NCI-H345 treated with DMSO at 0.1 percent for 48 hours (cell line): ENCODE data around the gene TUBB6.

Experiments used
- DNase-seq: peaks from one replicate; lab custom pipeline; 2025; ENCODE audit not compliant: unreplicated experiment; lab: John Stamatoyannopoulos, UW

TUBB6 gene

DNA sequence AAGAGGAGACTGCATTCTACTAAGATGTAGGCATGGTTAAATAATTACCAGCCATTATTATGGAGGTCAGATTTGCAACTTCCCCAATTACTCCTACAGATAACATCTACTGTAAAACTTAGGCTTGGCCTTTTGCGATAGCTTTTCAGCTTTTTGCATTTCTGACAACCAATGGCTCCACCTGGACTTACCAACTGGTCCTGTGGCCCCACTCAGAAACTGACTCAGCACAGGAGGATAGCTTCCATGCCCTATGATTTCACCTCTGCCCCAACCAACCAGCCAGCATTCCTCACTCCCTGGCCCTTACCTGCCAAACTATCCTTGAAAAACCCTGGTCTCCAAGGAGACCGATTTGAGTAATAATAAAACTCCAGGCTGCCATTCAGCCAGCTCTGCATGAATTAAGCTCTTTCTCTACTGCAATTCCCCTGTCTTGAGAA, 28.2 kb downstream of the TUBB6 start:
- no peak for DNase-seq

DNA sequence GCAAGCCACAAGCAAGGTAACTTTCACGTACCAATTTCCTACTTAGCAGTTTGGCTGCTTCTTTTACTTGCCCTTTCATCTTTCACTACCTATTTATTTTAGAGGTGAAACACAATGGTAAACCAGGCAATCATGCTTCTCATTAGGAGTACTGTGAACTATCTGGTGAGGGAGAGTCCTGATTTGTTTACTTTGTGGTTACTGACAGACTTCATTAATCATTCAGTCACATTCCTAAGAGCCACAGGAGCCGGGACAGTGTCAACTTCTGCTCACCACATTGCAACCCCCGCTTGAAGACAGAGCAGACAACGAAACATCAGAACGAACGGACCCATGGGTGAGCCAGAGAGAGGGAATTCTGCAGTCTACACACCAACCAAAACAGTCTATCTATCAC, 28.8 kb downstream of the TUBB6 start:
- DNase-seq: no peak

- DNase-seq: no peak
These were observed 30.3 kb downstream of the TUBB6 start for GRCh38 chr18:12338382-12338781.

DNA sequence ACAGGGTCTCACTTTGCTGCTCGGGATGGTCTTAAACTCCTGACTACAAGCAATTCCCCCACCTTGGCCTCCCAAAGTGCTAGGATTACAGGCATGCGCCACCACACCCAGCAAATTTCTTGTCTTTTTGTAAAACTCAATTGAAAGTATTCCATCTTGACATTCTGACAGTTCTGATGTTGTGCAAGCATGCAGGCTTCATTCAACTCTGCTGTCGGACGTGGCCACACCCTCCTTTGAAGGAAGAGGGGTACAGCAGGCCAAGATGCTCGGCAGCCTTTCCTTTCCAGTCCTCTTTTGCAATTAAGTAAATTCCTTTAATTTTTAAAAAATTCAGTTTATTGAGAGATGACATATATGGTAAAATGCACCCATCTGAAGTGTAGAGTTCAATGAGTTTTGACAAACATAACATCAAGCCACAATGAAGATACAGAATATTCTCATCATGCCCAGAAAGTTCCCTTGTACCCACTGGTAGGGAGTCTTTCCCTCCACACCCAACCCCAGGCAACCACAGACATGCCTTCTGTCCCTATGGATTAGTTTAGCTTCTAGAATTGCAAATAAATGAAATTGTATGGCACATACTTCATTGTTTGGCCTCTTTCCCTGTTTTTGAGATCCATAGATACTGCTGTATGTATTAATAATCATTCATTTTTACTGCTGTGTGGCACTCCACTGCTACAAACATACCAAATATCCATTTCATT, 33.1 kb downstream of the TUBB6 start:
- no peak for DNase-seq

- DNase-seq: no peak
These were observed 34.6 kb downstream of the TUBB6 start for GRCh38 chr18:12342661-12343060.

- DNase-seq: no peak
These were observed 37.6 kb downstream of the TUBB6 start for GRCh38 chr18:12345491-12346239.

DNA sequence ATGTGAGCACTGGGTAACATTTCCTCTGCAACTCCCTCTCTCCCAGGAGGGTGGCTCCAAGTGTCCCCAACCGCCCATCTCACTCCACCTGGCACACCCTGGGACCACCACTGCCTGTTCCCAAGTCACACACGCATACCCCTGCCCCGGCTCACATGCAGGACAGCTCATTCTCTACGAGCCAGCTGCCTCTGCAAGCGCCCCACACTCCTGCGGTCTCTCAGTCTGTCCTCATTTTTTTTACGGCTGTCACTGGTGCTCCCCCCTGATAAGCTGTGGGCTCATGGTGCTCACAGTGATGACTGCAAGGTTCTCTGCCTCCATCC, 38.2 kb downstream of the TUBB6 start:
- no peak for DNase-seq

DNA sequence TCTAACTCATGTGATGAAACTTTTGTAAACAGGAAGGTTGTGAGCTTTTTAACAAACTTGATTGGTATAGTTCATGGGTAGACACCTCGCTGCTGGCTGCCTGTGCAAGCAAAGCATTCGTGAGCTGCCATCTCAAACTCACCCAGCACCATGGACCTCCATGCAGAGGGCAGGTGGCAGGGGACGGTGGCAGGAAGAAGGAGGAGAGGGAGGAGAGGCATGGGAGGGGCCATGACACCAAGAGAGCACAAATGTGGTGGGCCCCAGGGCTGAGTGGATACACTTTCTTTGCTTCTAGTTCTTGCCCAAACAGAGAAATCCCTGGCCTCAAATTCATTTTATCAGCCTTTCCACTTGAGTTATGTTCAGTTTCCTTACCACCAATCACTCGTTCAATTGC, 39.9 kb downstream of the TUBB6 start:
- no peak for DNase-seq

DNA sequence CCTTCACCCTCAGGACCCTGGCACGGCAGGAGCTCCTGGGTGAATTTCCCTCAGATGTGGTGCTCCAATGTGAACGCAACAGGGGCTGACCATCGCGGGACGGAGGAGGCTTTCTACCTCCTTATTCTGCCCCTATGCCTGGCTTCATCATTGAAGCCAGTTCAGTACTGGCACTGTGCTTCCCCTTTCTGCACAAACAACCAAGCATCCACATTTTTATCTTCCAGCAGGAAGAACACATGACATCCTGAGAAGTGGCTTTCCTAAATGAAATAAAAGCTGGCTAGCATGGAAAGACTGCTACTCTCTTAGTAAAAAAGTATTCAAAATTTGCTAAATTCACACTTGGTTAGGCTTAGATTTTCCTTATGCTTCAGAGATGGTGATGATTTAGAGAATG, 44.1 kb downstream of the TUBB6 start:
- DNase-seq: no peak

DNA sequence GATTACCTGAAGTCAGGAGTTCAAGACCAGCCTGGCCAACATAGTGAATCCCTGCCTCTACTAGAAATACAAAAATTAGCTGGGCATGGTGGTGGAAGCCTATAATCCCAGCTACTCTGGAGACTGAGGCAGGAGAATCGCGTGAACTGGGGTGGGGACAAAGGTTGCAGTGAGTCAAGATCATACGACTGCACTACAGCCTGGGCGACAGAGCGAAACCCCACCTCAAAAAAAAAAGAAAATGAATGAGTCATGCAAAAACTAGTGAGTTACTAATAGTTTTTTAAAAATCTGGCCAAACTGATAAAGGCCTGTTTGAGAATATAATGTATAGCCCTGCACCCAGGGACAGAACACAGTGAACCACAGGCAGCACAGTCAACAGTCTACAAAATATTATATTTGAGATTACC, 51.5 kb downstream of the TUBB6 start:
- DNase-seq: no peak

GRCh38 chr18:12361770-12362378, 53.8 kb downstream of the TUBB6 start:
- DNase-seq: no peak

GRCh38 chr18:12362473-12363174, 54.6 kb downstream of the TUBB6 start:
- no peak for DNase-seq

DNA sequence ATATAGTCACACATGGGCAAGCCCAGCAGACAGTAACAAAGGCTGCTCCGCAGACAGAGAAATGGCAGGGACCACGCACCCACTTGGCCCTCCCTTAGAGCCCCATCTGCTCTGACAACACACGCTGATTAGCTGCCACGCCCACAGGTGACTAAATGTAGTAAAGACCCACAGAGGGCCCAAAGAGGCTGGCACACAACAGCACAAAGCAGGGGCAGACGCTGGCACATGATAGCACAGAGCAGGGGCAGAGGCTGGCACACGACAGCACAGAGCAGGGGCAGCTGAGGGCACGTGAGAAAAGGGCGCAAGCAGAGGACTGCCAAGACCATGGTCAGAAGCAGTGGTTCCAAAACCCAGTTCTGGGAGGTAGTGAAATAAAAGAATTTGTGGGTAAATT, 58.3 kb downstream of the TUBB6 start:
- DNase-seq: no peak

DNA sequence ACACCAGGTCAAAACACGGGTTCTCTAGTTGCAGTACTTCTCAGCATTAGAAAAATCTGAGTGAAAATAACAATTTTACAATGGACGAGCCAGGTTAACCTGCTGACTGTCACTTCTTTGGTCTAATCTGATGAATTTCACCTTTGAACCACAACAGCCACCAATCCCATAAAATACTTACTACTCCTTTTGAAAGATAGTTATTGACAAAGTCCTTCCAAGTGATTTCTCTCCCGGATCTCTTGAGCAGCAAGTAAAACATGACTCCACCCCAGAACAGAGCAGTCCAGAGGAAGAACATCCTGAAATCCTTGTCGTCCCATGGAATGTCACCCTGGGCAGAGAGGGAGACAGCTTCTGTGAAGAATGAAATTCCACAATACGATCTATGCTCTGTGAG, 58.7 kb downstream of the TUBB6 start:
- DNase-seq: no peak

DNA sequence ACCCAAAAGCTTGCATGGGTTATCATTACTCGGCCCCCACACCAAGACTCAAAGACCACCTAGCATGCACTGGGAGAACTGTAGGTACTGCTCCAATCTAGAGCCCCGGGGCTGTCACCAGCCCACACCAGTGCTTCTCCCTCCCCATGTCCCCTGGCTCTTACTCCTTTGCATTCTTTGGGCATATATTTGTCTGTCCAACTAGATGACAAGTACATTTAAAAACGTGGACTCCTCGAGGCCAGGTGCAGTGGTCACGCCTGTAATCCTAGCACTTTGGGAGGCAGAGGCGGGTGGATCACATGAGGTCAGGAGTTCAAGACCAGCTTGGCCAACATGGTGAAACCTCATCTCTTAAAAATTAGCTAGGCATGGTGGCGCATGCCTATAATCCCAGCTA, 61.2 kb downstream of the TUBB6 start:
- no peak for DNase-seq

DNA sequence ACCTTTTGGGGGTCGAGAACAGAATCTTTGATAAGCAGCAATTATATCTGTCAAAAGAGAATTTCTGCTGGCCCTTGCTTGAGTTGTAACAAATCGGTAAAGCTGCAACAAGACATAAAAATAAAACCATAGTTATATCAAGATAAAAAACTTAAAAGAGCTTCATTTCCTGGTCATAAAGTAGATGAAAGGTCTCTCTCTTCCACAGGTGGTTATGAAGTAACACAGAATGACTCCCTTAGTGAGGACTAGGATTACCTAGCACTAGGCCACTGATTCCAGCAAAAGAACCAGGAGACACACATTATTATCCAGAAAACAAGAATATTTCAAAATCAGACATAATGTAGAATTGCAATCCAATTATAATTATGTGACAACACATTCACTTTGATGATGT, 63.5 kb downstream of the TUBB6 start:
- no peak for DNase-seq

DNA sequence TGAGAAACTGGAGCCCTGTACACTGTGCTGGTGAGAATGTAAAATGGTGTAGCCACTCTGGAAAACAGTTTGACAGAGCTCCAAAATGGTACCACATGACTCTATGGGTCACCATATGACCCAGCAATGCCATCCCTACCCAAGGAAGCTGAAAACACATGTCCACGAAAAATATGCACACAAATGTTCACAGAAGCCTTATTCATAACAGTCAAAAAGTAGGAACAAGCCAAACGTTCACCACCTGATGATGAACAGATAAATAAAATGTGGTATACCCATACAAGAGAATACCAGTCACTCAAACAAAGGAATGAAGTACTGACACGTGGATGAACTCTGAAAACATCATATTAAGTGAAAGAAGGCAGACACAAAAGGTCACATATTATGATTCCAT, 64.4 kb downstream of the TUBB6 start:
- DNase-seq: no peak

DNA sequence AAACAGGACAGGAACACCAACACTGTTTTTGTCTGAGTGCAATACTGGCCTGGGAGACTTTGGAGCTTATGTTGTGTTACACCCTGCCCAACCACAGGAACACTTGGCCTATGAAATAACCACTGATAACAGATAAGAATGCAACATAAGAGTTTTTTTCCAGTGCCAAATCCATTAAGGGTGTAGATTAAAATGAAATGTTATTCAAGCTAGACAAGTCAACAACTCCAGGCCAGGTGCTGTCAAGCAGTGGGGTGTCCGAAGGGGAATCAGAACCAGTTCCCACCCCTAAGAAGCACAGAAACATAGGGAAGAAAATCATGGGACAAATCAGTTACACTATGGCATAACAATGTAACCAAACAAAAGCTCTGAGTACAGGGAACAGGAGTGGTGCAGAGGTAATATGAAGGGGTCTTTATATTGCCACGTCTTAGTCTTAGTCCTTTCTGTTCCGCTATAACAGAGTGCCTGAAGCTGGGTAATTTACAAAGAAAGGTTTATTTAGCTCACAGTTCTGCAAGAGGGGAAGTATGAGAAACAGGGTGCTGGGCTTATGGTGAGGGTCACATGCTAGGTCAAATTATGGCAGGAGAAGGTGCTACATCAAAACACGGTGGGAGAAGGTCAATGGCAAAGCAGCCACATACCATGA, 65.2 kb downstream of the TUBB6 start:
- DNase-seq: no peak

GRCh38 chr18:12373771-12374116, 65.7 kb downstream of the TUBB6 start:
- DNase-seq: no peak

GRCh38 chr18:12374401-12374800, 66.4 kb downstream of the TUBB6 start:
- DNase-seq: no peak
